GM12891 (cell line): ENCODE measurements around the gene TMEM51. TPM values are rescaled to one million over a fixed set of nuclear protein-coding genes. Genes with fewer than 3 reads are reported as not detected.

Experiments
- DNase-seq: peaks from one replicate; pipeline ENCODE4 v3.0.0; 2011; ENCODE audit warnings: low spot score; ENCODE audit not compliant: insufficient read length
- FAIRE-seq: peaks from 2 replicates; lab custom pipeline; 2011; peaks lifted over from hg19 to GRCh38; lab: Jason Lieb, UNC
- PAX5 ChIP-seq: IDR thresholded peaks from 2 replicates; pipeline ENCODE4 v1.6.1; 2011; ENCODE audit warnings: low read length, moderate library complexity, mild to moderate bottlenecking; ENCODE audit not compliant: insufficient read depth, severe bottlenecking
- POLR2A ChIP-seq: IDR thresholded peaks from 2 replicates; pipeline ENCODE4 v1.6.1; 2011; ENCODE audit warnings: low read depth, low read length, control low read depth
- POLR2AphosphoS5 ChIP-seq: IDR thresholded peaks from 2 replicates; pipeline ENCODE4 v1.6.1; 2011; ENCODE audit warnings: low read depth, low read length, control low read depth
- POU2F2 ChIP-seq: IDR thresholded peaks from 2 replicates; pipeline ENCODE4 v1.6.1; 2011; ENCODE audit warnings: low read depth, mild to moderate bottlenecking, control low read depth, low read length, moderate library complexity
- SPI1 ChIP-seq: IDR thresholded peaks from 2 replicates; pipeline ENCODE4 v1.6.1; 2011; ENCODE audit warnings: low read depth, low read length, control low read depth
- TAF1 ChIP-seq: IDR thresholded peaks from 2 replicates; pipeline ENCODE4 v1.6.1; 2011; ENCODE audit warnings: low read depth, low read length, control low read depth
- polyA plus RNA-seq: library from polyadenylated mRNA; unstranded; fragments of >200 nt; gene quantifications from one replicate; pipeline ENCODE4 v1.2.1, GENCODE V29; 2012; ENCODE audit warnings: low read depth, missing spikeins, inconsistent platforms; ENCODE audit not compliant: missing spikeins

Gene TMEM51
- polyA plus RNA-seq: 1.3 TPM

- peak; percentile 32 for DNase-seq
- FAIRE-seq: no peak
- TF ChIP-seq POLR2A: no peak
- TF ChIP-seq PAX5: no peak
- no peak for TF ChIP-seq POU2F2
- TF ChIP-seq TAF1: no peak
- no peak for TF ChIP-seq POLR2AphosphoS5
- no peak for TF ChIP-seq SPI1
These were observed at the start of gene TMEM51 for GRCh38 chr1:15153184-15153841. TSS of gene TMEM51 (plus strand) at chr1:15153747. CDS start at chr1:15215088, 61,341 bp downstream.

GRCh38 chr1:15103906-15104305 is 49.6 kb upstream of the TMEM51 start:
- TF ChIP-seq PAX5 (no peak), POLR2AphosphoS5 (no peak), POLR2A (no peak), SPI1 (no peak), POU2F2 (no peak), TAF1 (no peak)
- DNase-seq (no peak), FAIRE-seq (no peak)

GRCh38 chr1:15104768-15105167 is 48.8 kb upstream of the TMEM51 start:
- DNase-seq: no peak
- TF ChIP-seq POLR2AphosphoS5: no peak
- TF ChIP-seq PAX5: no peak
- TF ChIP-seq TAF1: no peak
- no peak for TF ChIP-seq POLR2A
- TF ChIP-seq SPI1: no peak
- no peak for TF ChIP-seq POU2F2
- FAIRE-seq: no peak

GRCh38 chr1:15106608-15107007 is 46.9 kb upstream of the TMEM51 start:
- FAIRE-seq (no peak), DNase-seq (no peak)
- TF ChIP-seq POU2F2 (no peak), TAF1 (no peak), POLR2A (no peak), POLR2AphosphoS5 (no peak), PAX5 (no peak), SPI1 (no peak)

GRCh38 chr1:15107058-15107687 is 46.4 kb upstream of the TMEM51 start:
- TF ChIP-seq TAF1: no peak
- TF ChIP-seq PAX5: no peak
- no peak for TF ChIP-seq POLR2A
- no peak for TF ChIP-seq POU2F2
- no peak for TF ChIP-seq SPI1
- TF ChIP-seq POLR2AphosphoS5: no peak
- DNase-seq: no peak
- no peak for FAIRE-seq

GRCh38 chr1:15107911-15108310 is 45.6 kb upstream of the TMEM51 start:
- DNase-seq (no peak), FAIRE-seq (no peak)
- no peak for TF ChIP-seq POLR2AphosphoS5
- no peak for TF ChIP-seq POLR2A
- no peak for TF ChIP-seq TAF1
- no peak for TF ChIP-seq POU2F2
- TF ChIP-seq PAX5: no peak
- TF ChIP-seq SPI1: no peak

- FAIRE-seq (peak; percentile 94), DNase-seq (no peak)
- TF ChIP-seq TAF1: no peak
- no peak for TF ChIP-seq POU2F2
- TF ChIP-seq SPI1: no peak
- TF ChIP-seq POLR2AphosphoS5: no peak
- no peak for TF ChIP-seq PAX5
- TF ChIP-seq POLR2A: no peak
These were observed 43.2 kb upstream of the TMEM51 start for GRCh38 chr1:15110128-15110866.

GRCh38 chr1:15110867-15111230 is 42.7 kb upstream of the TMEM51 start:
- FAIRE-seq: peak; percentile 9
- no peak for DNase-seq
- no peak for TF ChIP-seq TAF1
- no peak for TF ChIP-seq POLR2AphosphoS5
- no peak for TF ChIP-seq PAX5
- no peak for TF ChIP-seq SPI1

GRCh38 chr1:15113146-15113545 is 40.4 kb upstream of the TMEM51 start:
- DNase-seq: no peak
- TF ChIP-seq POLR2A (no peak), POU2F2 (no peak), POLR2AphosphoS5 (no peak), PAX5 (no peak), SPI1 (no peak), TAF1 (no peak)
- no peak for FAIRE-seq
